Progenitor cell of endocrine pancreas (in vitro differentiated cells): Measurements from ENCODE around the gene CLTB. TPM values are rescaled to one million over a fixed set of nuclear protein-coding genes. Genes with fewer than 3 reads are reported as not detected.

Source experiments
- DNase-seq: peaks from one replicate; pipeline ENCODE4 v3.0.0; 2021; ENCODE audit warnings: low spot score; ENCODE audit not compliant: unreplicated experiment
- H3K27ac Mint-ChIP-seq: 2 replicates; pipeline ENCODE4 v1.8.0; 2021; ENCODE audit warnings: mild to moderate bottlenecking, moderate library complexity, mixed read lengths
- H3K27me3 Mint-ChIP-seq: 2 replicates; pipeline ENCODE4 v1.8.0; 2021; ENCODE audit warnings: mixed read lengths
- H3K36me3 Mint-ChIP-seq: 2 replicates; pipeline ENCODE4 v1.8.0; 2022; ENCODE audit warnings: mixed read lengths; ENCODE audit not compliant: insufficient read depth
- H3K4me1 Mint-ChIP-seq: 2 replicates; pipeline ENCODE4 v1.8.0; 2021; ENCODE audit warnings: low read depth, mixed read lengths
- H3K4me3 Mint-ChIP-seq: 2 replicates; pipeline ENCODE4 v1.8.0; 2021; ENCODE audit warnings: low read depth, mild to moderate bottlenecking, moderate library complexity, mixed read lengths
- H3K9me3 Mint-ChIP-seq: 2 replicates; pipeline ENCODE4 v1.8.0; 2021; ENCODE audit warnings: low read depth, mixed read lengths
- total RNA-seq: library from RNA; stranded (reverse); gene quantifications from 2 replicates; pipeline ENCODE4 v1.2.1, GENCODE V29; 2021
- TF ChIP-seq, protein P1 (sequence below): fragments of 200-600 bp; sonication (generic); IDR thresholded peaks from one replicate; pipeline ENCODE4 v1.5.0; 2021; ENCODE audit warnings: antibody characterized with exemption, mild to moderate bottlenecking; ENCODE audit not compliant: unreplicated experiment

CLTB gene
- total RNA-seq, 1 donor from 2014 or later = 29.1 TPM

DNA sequence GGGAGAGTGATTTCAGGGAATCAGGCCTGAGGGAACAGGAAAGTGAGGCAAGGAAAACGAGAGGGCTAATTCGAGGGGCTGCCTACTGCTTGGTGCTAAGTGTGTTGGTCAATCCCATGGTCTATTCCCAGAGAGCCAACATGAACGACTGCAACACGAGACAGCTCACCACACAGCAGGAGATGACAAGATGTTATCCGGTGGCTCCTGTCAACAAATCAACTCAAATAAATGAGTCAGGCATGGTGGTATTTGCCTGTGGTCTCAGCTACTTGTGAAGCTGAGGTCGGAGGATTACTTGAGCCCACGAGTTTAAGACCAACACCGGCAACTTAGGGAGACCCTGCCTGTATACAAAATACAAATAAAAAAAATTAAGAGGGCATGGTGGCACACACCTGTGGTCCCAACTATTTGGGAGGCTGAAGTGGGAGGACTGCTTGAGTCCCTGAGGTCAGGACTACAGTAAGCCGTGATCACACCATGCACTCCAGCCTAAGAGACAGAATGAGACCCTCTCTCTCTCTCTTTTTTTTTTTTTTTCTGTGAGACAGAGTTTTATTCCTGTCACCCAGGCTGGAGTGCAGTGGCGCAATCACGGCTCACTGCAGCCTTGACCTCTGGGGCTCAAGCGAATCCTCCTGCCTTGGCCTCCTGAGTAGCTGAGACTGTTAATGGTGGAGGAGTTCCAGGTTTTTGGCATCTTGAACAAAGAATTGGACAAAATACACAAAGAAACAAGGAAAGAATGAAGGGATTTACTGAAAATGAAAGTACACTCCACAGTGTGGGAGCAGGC is 22.8 kb upstream of the CLTB start:
- H3K4me3 Mint-ChIP-seq = no peak overlapping the region

DNA sequence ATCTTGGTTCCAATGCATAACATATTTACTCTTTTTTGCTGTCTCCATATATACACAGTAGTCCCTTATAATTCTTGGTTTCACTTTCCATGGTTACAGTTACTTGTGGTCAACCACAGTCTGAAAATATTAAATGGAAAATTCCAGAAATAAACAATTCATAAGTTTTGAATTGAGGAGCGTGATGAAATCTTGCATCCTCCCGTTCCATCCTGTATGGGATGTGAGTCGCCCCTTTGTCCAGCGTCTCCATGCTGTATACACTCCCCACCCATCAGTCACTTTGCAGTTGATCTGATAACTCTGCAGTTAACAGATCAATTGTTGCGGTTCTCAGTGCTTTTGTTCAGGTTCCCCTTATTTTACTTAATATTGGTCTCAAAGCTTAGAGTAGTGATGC is 20.3 kb upstream of the CLTB start:
- peaks cover 1% of the 10 kb centered on the region for H3K36me3 Mint-ChIP-seq
- DNase-seq = no peak
- peaks cover under 1% of the 10 kb centered on the region for H3K27me3 Mint-ChIP-seq
- no peak overlapping the region for H3K4me3 Mint-ChIP-seq
- TF ChIP-seq, protein P1, sequence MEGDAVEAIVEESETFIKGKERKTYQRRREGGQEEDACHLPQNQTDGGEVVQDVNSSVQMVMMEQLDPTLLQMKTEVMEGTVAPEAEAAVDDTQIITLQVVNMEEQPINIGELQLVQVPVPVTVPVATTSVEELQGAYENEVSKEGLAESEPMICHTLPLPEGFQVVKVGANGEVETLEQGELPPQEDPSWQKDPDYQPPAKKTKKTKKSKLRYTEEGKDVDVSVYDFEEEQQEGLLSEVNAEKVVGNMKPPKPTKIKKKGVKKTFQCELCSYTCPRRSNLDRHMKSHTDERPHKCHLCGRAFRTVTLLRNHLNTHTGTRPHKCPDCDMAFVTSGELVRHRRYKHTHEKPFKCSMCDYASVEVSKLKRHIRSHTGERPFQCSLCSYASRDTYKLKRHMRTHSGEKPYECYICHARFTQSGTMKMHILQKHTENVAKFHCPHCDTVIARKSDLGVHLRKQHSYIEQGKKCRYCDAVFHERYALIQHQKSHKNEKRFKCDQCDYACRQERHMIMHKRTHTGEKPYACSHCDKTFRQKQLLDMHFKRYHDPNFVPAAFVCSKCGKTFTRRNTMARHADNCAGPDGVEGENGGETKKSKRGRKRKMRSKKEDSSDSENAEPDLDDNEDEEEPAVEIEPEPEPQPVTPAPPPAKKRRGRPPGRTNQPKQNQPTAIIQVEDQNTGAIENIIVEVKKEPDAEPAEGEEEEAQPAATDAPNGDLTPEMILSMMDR = no peak
- peaks cover 3% of the 10 kb centered on the region for H3K9me3 Mint-ChIP-seq
- H3K4me1 Mint-ChIP-seq = peaks cover 4% of the 10 kb centered on the region
- H3K27ac Mint-ChIP-seq = no peak overlapping the region

More for the DNA sequence above, 22.8 kb upstream of the CLTB start:
- Mint-ChIP-seq H3K27ac (no peak overlapping the region), H3K36me3 (no peaks in the 10 kb centered on the region), H3K9me3 (no peaks in the 10 kb centered on the region), H3K27me3 (peaks cover 6% of the 10 kb centered on the region), H3K4me1 (peaks cover 6% of the 10 kb centered on the region)
- DNase-seq = no peak
- TF ChIP-seq, protein P1 = no peak

DNA sequence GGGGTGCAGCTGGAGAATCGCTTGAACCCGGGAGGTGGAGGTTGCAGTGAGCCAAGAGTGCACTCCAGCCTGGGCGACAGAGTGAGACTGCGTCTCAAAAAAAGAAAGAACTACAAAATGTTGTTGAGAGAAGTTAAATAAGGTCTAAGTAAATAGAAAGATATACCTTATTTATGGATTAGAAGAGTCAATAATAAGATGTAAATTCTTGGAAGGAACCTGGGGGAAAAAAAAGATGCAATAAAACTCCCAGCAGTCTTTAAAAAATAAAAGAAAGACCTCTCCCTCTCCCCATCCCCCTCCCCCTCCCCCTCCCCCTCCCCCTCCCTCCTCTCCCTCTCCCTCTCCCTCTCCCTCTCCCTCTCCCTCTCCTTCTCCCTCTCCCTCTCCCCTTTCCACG is 16.4 kb upstream of the CLTB start:
- TF ChIP-seq, protein P1 = no peak
- H3K4me3 Mint-ChIP-seq = no peak overlapping the region
- H3K4me1 Mint-ChIP-seq = no peaks in the 10 kb centered on the region
- H3K27ac Mint-ChIP-seq = no peak overlapping the region
- no peak for DNase-seq
- peaks cover 3% of the 10 kb centered on the region for H3K9me3 Mint-ChIP-seq
- H3K27me3 Mint-ChIP-seq = no peaks in the 10 kb centered on the region
- peaks cover 1% of the 10 kb centered on the region for H3K36me3 Mint-ChIP-seq

- H3K27me3 Mint-ChIP-seq = no peaks in the 10 kb centered on the region
- TF ChIP-seq, protein P1 = no peak
- H3K4me3 Mint-ChIP-seq = no peak overlapping the region
- no peaks in the 10 kb centered on the region for H3K4me1 Mint-ChIP-seq
- peaks cover 3% of the 10 kb centered on the region for H3K36me3 Mint-ChIP-seq
- DNase-seq = no peak
- no peak overlapping the region for H3K27ac Mint-ChIP-seq
- peaks cover 9% of the 10 kb centered on the region for H3K9me3 Mint-ChIP-seq
These were observed 13.6 kb upstream of the CLTB start for GRCh38 chr5:176429972-176430371.

- no peak overlapping the region for H3K27ac Mint-ChIP-seq
- TF ChIP-seq, protein P1 = no peak
- peaks cover 3% of the 10 kb centered on the region for H3K36me3 Mint-ChIP-seq
- H3K27me3 Mint-ChIP-seq = no peaks in the 10 kb centered on the region
- no peak for DNase-seq
- peaks cover 9% of the 10 kb centered on the region for H3K9me3 Mint-ChIP-seq
- H3K4me3 Mint-ChIP-seq = no peak overlapping the region
- H3K4me1 Mint-ChIP-seq = no peaks in the 10 kb centered on the region
These were observed 11.6 kb upstream of the CLTB start for GRCh38 chr5:176427971-176428370.
